SK-N-SH treated with all-trans-retinoic acid at 6 μM for 48 hours (cell line): ENCODE data around the gene ABHD5.

Experiments
- ATAC-seq: fragments of 200-7000 bp; cut with Tn5 transposase; 3 replicates; pipeline ENCODE4 v1.9.1; 2020; ENCODE audit warnings: mild to moderate bottlenecking, moderate library complexity
- ARNTL ChIP-seq: fragments of 450-650 bp; formaldehyde crosslinking; IDR thresholded peaks from 2 replicates; pipeline ENCODE4 v1.5.0; 2020; ENCODE audit warnings: low read depth, mild to moderate bottlenecking, moderate library complexity, borderline replicate concordance
- BACH2 ChIP-seq: fragments of 250-450 bp; sonication (Bioruptor Pico); IDR thresholded peaks from 2 replicates; pipeline ENCODE4 v1.9.0; 2021; ENCODE audit warnings: mild to moderate bottlenecking, borderline replicate concordance
- CREB5 ChIP-seq: fragments of 250-450 bp; sonication (Bioruptor Pico); IDR thresholded peaks from 2 replicates; pipeline ENCODE4 v1.5.1; 2020; ENCODE audit warnings: low read depth, mild to moderate bottlenecking, moderate library complexity
- CSDC2 ChIP-seq: fragments of 250-450 bp; sonication (Bioruptor Pico); IDR thresholded peaks from 2 replicates; pipeline ENCODE4 v1.5.0; 2020; ENCODE audit warnings: mild to moderate bottlenecking, moderate library complexity
- CSRNP3 ChIP-seq: fragments of 250-450 bp; sonication (Bioruptor Pico); IDR thresholded peaks from 2 replicates; pipeline ENCODE4 v1.5.1; 2021; ENCODE audit warnings: mild to moderate bottlenecking, moderate library complexity
- GLIS3 ChIP-seq: fragments of 250-450 bp; sonication (Bioruptor Pico); IDR thresholded peaks from 2 replicates; pipeline ENCODE4 v1.5.0; 2020; ENCODE audit warnings: mild to moderate bottlenecking, moderate library complexity
- ISL1 ChIP-seq: fragments of 250-450 bp; sonication (Bioruptor Pico); IDR thresholded peaks from 2 replicates; pipeline ENCODE4 v2.1.2; 2022; ENCODE audit warnings: mild to moderate bottlenecking, moderate library complexity
- POU6F1 ChIP-seq: fragments of 250-450 bp; sonication (Bioruptor Pico); IDR thresholded peaks from 2 replicates; pipeline ENCODE4 v1.8.0; 2021; ENCODE audit warnings: low read depth, mild to moderate bottlenecking, moderate library complexity, borderline replicate concordance
- PPARA ChIP-seq: fragments of 250-450 bp; sonication (Bioruptor Pico); IDR thresholded peaks from 2 replicates; pipeline ENCODE4 v1.5.0; 2020; ENCODE audit warnings: mild to moderate bottlenecking, borderline replicate concordance
- SNAI2 ChIP-seq: fragments of 250-450 bp; sonication (Bioruptor Pico); IDR thresholded peaks from 2 replicates; pipeline ENCODE4 v1.5.0; 2020; ENCODE audit warnings: mild to moderate bottlenecking, moderate library complexity
- TCF4 ChIP-seq: fragments of 250-450 bp; sonication (Bioruptor Pico); IDR thresholded peaks from 2 replicates; pipeline ENCODE4 v1.8.0; 2021; ENCODE audit warnings: mild to moderate bottlenecking, moderate library complexity, borderline replicate concordance
- TOX ChIP-seq: fragments of 250-450 bp; sonication (Bioruptor Pico); IDR thresholded peaks from 2 replicates; pipeline ENCODE4 v1.8.0; 2021; ENCODE audit warnings: mild to moderate bottlenecking, moderate library complexity, borderline replicate concordance
- ZC3H10 ChIP-seq: fragments of 250-450 bp; sonication (Bioruptor Pico); IDR thresholded peaks from 2 replicates; pipeline ENCODE4 v1.5.1; 2021; ENCODE audit warnings: mild to moderate bottlenecking, moderate library complexity
- ZFP3 ChIP-seq: fragments of 250-450 bp; sonication (Bioruptor Pico); IDR thresholded peaks from 2 replicates; pipeline ENCODE4 v1.5.0; 2020; ENCODE audit warnings: mild to moderate bottlenecking, moderate library complexity
- ZNF565 ChIP-seq: fragments of 450-650 bp; formaldehyde crosslinking; conservative IDR thresholded peaks from 2 replicates; pipeline ENCODE4 v1.5.0; 2020; ENCODE audit warnings: low read depth, mild to moderate bottlenecking, moderate library complexity
- ZNF70 ChIP-seq: fragments of 450-650 bp; formaldehyde crosslinking; IDR thresholded peaks from 2 replicates; pipeline ENCODE4 v1.5.0; 2020; ENCODE audit warnings: mild to moderate bottlenecking, moderate library complexity
- ZNF8 ChIP-seq: fragments of 450-650 bp; formaldehyde crosslinking; IDR thresholded peaks from 2 replicates; pipeline ENCODE4 v1.5.0; 2020; ENCODE audit warnings: mild to moderate bottlenecking, moderate library complexity
- TF ChIP-seq, protein P1 (sequence below): fragments of 250-450 bp; sonication (Bioruptor Pico); IDR thresholded peaks from 2 replicates; pipeline ENCODE4 v1.5.0; 2020; ENCODE audit warnings: mild to moderate bottlenecking, moderate library complexity
- TF ChIP-seq, protein P2 (sequence below): fragments of 250-450 bp; sonication (Bioruptor Pico); IDR thresholded peaks from 2 replicates; pipeline ENCODE4 v1.8.0; 2020; ENCODE audit warnings: mild to moderate bottlenecking, moderate library complexity, borderline replicate concordance

Gene ABHD5

GRCh38 chr3:43773273-43774094, 82.7 kb downstream of the ABHD5 start:
- 0 out of 3 replicates have a peak, but pooled peaks have one; percentile 3 for ATAC-seq
- no peak for TF ChIP-seq ZC3H10
- 0 out of 2 replicates have a peak, but pooled peaks have one; percentile 33 for TF ChIP-seq TCF4 (CRISPR knock-in tag)
- TF ChIP-seq ARNTL: no peak
- TF ChIP-seq, protein P1, sequence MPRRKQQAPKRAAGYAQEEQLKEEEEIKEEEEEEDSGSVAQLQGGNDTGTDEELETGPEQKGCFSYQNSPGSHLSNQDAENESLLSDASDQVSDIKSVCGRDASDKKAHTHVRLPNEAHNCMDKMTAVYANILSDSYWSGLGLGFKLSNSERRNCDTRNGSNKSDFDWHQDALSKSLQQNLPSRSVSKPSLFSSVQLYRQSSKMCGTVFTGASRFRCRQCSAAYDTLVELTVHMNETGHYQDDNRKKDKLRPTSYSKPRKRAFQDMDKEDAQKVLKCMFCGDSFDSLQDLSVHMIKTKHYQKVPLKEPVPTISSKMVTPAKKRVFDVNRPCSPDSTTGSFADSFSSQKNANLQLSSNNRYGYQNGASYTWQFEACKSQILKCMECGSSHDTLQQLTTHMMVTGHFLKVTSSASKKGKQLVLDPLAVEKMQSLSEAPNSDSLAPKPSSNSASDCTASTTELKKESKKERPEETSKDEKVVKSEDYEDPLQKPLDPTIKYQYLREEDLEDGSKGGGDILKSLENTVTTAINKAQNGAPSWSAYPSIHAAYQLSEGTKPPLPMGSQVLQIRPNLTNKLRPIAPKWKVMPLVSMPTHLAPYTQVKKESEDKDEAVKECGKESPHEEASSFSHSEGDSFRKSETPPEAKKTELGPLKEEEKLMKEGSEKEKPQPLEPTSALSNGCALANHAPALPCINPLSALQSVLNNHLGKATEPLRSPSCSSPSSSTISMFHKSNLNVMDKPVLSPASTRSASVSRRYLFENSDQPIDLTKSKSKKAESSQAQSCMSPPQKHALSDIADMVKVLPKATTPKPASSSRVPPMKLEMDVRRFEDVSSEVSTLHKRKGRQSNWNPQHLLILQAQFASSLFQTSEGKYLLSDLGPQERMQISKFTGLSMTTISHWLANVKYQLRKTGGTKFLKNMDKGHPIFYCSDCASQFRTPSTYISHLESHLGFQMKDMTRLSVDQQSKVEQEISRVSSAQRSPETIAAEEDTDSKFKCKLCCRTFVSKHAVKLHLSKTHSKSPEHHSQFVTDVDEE (CRISPR knock-in tag): 0 out of 2 replicates have a peak, but pooled peaks have one; percentile 9

DNA sequence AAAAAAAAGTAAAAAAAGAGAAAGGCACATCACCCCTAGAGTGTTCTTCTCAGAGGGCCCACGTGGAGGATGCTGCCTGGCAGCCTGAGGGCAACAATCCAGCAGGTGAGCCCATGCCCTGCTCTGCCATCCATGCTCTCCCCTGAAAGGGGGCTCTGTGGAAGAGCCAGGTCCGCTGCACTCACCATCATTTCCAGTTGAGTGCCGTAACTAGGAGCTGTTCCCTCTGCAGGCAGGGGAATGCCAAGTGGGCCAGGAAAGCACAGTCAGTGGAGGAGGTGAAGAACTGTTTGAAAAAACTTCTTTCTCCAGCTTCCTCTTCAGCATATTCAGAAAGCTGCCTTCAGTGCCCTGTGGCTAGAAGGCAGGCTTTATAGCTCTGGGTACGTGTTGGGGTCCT, 84.1 kb downstream of the ABHD5 start:
- no peak for ATAC-seq
- TF ChIP-seq ZNF70 (CRISPR knock-in tag): no peak
- TF ChIP-seq SNAI2 (CRISPR knock-in tag): no peak
- no peak for TF ChIP-seq CSDC2
- no peak for TF ChIP-seq ZC3H10
- no peak for TF ChIP-seq GLIS3 (CRISPR knock-in tag)
- TF ChIP-seq CSRNP3 (CRISPR knock-in tag): no peak
- TF ChIP-seq ZNF8 (CRISPR knock-in tag): no peak
- no peak for TF ChIP-seq ISL1 (CRISPR knock-in tag)
- no peak for TF ChIP-seq TOX
- TF ChIP-seq ARNTL: no peak
- TF ChIP-seq ZFP3: no peak
- TF ChIP-seq TCF4 (CRISPR knock-in tag): no peak
- no peak for TF ChIP-seq PPARA (CRISPR knock-in tag)
- no peak for TF ChIP-seq CREB5 (CRISPR knock-in tag)
- TF ChIP-seq, protein P1 (CRISPR knock-in tag): no peak
- no peak for TF ChIP-seq POU6F1
- no peak for TF ChIP-seq BACH2 (CRISPR knock-in tag)
- TF ChIP-seq ZNF565 (CRISPR knock-in tag): no peak
- TF ChIP-seq, protein P2, sequence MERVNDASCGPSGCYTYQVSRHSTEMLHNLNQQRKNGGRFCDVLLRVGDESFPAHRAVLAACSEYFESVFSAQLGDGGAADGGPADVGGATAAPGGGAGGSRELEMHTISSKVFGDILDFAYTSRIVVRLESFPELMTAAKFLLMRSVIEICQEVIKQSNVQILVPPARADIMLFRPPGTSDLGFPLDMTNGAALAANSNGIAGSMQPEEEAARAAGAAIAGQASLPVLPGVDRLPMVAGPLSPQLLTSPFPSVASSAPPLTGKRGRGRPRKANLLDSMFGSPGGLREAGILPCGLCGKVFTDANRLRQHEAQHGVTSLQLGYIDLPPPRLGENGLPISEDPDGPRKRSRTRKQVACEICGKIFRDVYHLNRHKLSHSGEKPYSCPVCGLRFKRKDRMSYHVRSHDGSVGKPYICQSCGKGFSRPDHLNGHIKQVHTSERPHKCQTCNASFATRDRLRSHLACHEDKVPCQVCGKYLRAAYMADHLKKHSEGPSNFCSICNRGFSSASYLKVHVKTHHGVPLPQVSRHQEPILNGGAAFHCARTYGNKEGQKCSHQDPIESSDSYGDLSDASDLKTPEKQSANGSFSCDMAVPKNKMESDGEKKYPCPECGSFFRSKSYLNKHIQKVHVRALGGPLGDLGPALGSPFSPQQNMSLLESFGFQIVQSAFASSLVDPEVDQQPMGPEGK (CRISPR knock-in tag): no peak
